PFSK-1 (cell line): Measurements from ENCODE around the gene EIF4B.

Experiments used
- FOXP2 ChIP-seq: optimal IDR thresholded peaks from 2 replicates; pipeline ENCODE3; 2011; ENCODE audit warnings: borderline replicate concordance, control low read depth, inconsistent platforms; ENCODE audit not compliant: insufficient read depth; ENCODE audit errors: extremely low read length, extremely low read depth
- POLR2AphosphoS5 ChIP-seq: IDR thresholded peaks from 2 replicates; pipeline ENCODE4 v1.6.1; 2012; ENCODE audit warnings: low read depth, mild to moderate bottlenecking, control low read depth, low read length, moderate library complexity
- SIN3A ChIP-seq: IDR thresholded peaks from 2 replicates; pipeline ENCODE4 v1.6.1; 2012; ENCODE audit warnings: mild to moderate bottlenecking, low read length, moderate library complexity, borderline replicate concordance; ENCODE audit not compliant: insufficient read depth
- TAF1 ChIP-seq: IDR thresholded peaks from 2 replicates; pipeline ENCODE4 v1.6.1; 2012; ENCODE audit warnings: low read length, control low read depth, borderline replicate concordance; ENCODE audit not compliant: insufficient read depth
- TF ChIP-seq, protein P1 (sequence below), 2 experiments: IDR thresholded peaks; 2 replicates each; pipeline versions ENCODE4 v1.6.1 to v1.8.0; 2011 to 2012; ENCODE audit warnings: low read depth in 2 of 2, low read length in 2 of 2, control low read depth in 1 of 2, inconsistent platforms in 1 of 2, mild to moderate bottlenecking in 1 of 2, moderate library complexity in 1 of 2; ENCODE audit not compliant: insufficient read depth in 1 of 2

DNA sequence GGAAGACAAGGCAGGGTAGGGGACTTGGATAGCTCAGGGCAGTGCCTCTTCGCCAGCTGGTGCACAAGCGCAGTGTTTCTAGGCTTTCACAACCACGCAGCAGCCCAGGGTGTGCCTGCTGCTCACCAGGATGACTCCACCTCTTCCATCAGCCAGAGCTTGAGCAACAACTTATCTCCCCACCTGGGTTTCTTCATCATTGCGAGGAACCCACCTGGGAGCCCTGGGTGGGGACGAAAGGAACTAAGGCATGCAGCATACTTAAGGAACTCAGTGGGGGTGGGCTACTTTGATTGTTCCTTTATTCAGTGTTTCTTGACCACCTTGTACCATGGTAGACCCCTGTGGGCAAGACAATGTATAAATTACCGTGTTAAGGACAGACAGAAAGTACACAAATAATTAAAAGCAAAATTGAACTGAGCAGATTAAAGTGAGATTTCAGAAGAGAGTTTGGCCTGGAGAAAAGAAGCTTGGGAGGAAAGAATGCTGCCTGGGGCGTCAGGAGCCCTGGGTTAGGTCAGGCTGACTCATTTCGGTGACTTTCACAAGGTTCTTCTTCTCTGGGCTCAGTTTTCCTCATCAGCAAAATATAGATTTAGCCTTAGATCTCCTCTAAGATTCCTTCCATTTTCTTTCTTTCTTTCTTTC lies 34.5 kb upstream of the EIF4B start:
- TF ChIP-seq POLR2AphosphoS5 (no peak), FOXP2 (no peak), TAF1 (no peak), SIN3A (no peak)
- TF ChIP-seq, protein P1, sequence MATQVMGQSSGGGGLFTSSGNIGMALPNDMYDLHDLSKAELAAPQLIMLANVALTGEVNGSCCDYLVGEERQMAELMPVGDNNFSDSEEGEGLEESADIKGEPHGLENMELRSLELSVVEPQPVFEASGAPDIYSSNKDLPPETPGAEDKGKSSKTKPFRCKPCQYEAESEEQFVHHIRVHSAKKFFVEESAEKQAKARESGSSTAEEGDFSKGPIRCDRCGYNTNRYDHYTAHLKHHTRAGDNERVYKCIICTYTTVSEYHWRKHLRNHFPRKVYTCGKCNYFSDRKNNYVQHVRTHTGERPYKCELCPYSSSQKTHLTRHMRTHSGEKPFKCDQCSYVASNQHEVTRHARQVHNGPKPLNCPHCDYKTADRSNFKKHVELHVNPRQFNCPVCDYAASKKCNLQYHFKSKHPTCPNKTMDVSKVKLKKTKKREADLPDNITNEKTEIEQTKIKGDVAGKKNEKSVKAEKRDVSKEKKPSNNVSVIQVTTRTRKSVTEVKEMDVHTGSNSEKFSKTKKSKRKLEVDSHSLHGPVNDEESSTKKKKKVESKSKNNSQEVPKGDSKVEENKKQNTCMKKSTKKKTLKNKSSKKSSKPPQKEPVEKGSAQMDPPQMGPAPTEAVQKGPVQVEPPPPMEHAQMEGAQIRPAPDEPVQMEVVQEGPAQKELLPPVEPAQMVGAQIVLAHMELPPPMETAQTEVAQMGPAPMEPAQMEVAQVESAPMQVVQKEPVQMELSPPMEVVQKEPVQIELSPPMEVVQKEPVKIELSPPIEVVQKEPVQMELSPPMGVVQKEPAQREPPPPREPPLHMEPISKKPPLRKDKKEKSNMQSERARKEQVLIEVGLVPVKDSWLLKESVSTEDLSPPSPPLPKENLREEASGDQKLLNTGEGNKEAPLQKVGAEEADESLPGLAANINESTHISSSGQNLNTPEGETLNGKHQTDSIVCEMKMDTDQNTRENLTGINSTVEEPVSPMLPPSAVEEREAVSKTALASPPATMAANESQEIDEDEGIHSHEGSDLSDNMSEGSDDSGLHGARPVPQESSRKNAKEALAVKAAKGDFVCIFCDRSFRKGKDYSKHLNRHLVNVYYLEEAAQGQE (IDR thresholded peaks at IDR 0.05; ENCODE audit: insufficient read depth in 1 of 2, low read depth in 2 of 2, low read length in 2 of 2) = no peak
